HepG2 (cell line): ENCODE data around the gene BIRC5. TPM values are rescaled to one million over a fixed set of nuclear protein-coding genes. Genes with fewer than 3 reads are reported as not detected.

Experiments
- HIVEP1 ChIP-seq: sonication (generic); formaldehyde crosslinking; IDR thresholded peaks from 2 replicates; pipeline ENCODE4 v1.4.0; 2020; ENCODE audit warnings: mild to moderate bottlenecking, missing genetic modification reagents
- IKZF4 ChIP-seq: sonication (generic); formaldehyde crosslinking; IDR thresholded peaks from 2 replicates; pipeline ENCODE4 v1.5.1; 2020; ENCODE audit warnings: borderline replicate concordance, mild to moderate bottlenecking, low read depth, missing genetic modification reagents; ENCODE audit errors: not compliant biosample characterization
- MYNN ChIP-seq: sonication (generic); formaldehyde crosslinking; IDR thresholded peaks from 2 replicates; pipeline ENCODE4 v1.4.0; 2020; ENCODE audit warnings: mild to moderate bottlenecking, low read depth, missing genetic modification reagents
- NRL ChIP-seq: sonication (generic); formaldehyde crosslinking; IDR thresholded peaks from 2 replicates; pipeline ENCODE4 v1.5.0; 2020; ENCODE audit warnings: missing genetic modification reagents, mild to moderate bottlenecking, moderate library complexity, borderline replicate concordance
- POLR2AphosphoS2 ChIP-seq: IDR thresholded peaks from 2 replicates; pipeline ENCODE4 v1.6.1; 2011; ENCODE audit warnings: low read depth, low read length, improper control_type of control experiment
- POLR2AphosphoS5 ChIP-seq: IDR thresholded peaks from 2 replicates; pipeline ENCODE4 v1.6.1; 2012; ENCODE audit warnings: low read depth, low read length
- ZNF224 ChIP-seq: sonication (generic); formaldehyde crosslinking; IDR thresholded peaks from 2 replicates; pipeline ENCODE4 v1.5.0; 2020; ENCODE audit warnings: mild to moderate bottlenecking, missing genetic modification reagents
- ZSCAN31 ChIP-seq: sonication (generic); formaldehyde crosslinking; IDR thresholded peaks from 2 replicates; pipeline ENCODE4 v1.5.0; 2020; ENCODE audit warnings: low read depth, mild to moderate bottlenecking, missing genetic modification reagents
- polyA plus RNA-seq, 8 experiments: library from polyadenylated mRNA; depleted of rRNA in 3 of 8; stranded (reverse) in 7 of 8; unstranded in 1 of 8; fragments of >200 nt; fragmentation: Illumina TruSeq in 4 of 8; extraction: Trizol in 4 of 8; gene quantifications; 2 replicates each; pipeline versions ENCODE4 v1.2.1 to v1.2.3, GENCODE V29; 2011 to 2016; ENCODE audit warnings: low read depth in 4 of 8, missing spikeins in 1 of 8, mixed read lengths in 1 of 8; ENCODE audit not compliant: insufficient read depth in 1 of 8
- total RNA-seq, 5 experiments: library from RNA; depleted of rRNA; stranded (reverse); fragments of >200 nt; fragmentation: Illumina TruSeq; extraction: Trizol; gene quantifications; 2 replicates each; pipeline ENCODE4 v1.2.3, GENCODE V29; 2016; ENCODE audit warnings: low read depth in 1 of 5
- TF ChIP-seq, protein P1 (sequence below): sonication (generic); formaldehyde crosslinking; IDR thresholded peaks from 2 replicates; pipeline ENCODE4 v1.8.0; 2022; ENCODE audit warnings: mild to moderate bottlenecking, missing genetic modification reagents, borderline replicate concordance
- TF ChIP-seq, protein P2 (sequence below): sonication (generic); formaldehyde crosslinking; IDR thresholded peaks from 2 replicates; pipeline ENCODE4 v1.5.1; 2020; ENCODE audit warnings: mild to moderate bottlenecking, missing genetic modification reagents, moderate library complexity
- TF ChIP-seq, protein P3 (sequence below): sonication (generic); formaldehyde crosslinking; IDR thresholded peaks from 2 replicates; pipeline ENCODE4 v1.5.0; 2020; ENCODE audit warnings: mild to moderate bottlenecking, missing genetic modification reagents

Gene BIRC5
- total and polyA plus RNA-seq, 2 of the 13 experiments (the other 11 are each of a cell fraction or from before 2014, with no cell fraction given), result 30.3 to 135 TPM

DNA sequence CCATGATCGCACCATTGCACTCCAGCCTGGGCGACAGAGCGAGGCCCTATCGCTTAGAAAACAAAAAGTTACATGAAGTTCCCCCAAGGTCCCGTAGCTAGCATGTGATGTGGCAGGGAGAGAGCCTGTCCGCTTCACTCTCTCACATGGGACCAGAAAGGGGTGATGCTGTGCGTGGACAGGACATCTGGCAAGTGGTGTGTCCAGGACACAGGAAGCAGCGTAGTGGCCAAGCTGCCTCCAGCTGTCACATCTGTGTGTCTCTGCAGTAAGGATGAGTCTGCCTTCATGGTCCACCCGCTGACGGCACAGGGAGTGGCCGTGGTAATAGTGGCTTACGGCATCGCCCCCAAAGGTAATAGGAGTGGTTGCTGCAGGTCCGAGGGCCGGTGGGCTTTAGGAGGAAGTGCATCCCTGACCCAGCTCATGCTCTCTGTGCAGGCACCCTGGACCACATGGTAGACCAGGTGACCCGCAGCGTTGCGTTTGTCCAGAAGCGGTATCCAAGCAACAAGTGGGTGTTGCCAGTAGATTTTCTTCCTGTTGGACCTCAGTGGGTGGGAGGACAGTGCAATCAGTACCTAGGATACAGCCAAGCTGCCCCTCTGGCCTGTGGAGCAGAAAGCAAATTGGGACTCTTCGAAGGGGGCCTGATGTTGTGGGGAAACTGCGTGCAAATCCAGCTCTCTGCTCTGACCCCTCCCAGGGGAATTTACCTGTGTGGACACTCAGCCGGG is 9.5 kb upstream of the BIRC5 start (continued):
- TF ChIP-seq NRL (CRISPR knock-in tag) (peak; percentile 34; the same call in 1 of the 2 replicates), MYNN (CRISPR knock-in tag) (no peak), POLR2AphosphoS2 (0 out of 2 replicates have a peak, but pooled peaks have one; percentile 11), POLR2AphosphoS5 (0 out of 2 replicates have a peak, but pooled peaks have one; percentile 45), HIVEP1 (CRISPR knock-in tag) (no peak), ZSCAN31 (CRISPR knock-in tag) (no peak), ZNF224 (CRISPR knock-in tag) (no peak), IKZF4 (CRISPR knock-in tag) (no peak)
- TF ChIP-seq, protein P1, sequence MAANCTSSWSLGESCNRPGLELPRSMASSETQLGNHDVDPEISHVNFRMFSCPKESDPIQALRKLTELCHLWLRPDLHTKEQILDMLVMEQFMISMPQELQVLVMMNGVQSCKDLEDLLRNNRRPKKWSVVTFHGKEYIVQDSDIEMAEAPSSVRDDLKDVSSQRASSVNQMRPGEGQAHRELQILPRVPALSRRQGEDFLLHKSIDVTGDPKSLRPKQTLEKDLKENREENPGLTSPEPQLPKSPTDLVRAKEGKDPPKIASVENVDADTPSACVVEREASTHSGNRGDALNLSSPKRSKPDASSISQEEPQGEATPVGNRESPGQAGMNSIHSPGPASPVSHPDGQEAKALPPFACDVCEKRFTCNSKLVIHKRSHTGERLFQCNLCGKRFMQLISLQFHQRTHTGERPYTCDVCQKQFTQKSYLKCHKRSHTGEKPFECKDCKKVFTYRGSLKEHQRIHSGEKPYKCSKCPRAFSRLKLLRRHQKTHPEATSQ, result 0 out of 2 replicates have a peak, but pooled peaks have one; percentile 40
- TF ChIP-seq, protein P2, sequence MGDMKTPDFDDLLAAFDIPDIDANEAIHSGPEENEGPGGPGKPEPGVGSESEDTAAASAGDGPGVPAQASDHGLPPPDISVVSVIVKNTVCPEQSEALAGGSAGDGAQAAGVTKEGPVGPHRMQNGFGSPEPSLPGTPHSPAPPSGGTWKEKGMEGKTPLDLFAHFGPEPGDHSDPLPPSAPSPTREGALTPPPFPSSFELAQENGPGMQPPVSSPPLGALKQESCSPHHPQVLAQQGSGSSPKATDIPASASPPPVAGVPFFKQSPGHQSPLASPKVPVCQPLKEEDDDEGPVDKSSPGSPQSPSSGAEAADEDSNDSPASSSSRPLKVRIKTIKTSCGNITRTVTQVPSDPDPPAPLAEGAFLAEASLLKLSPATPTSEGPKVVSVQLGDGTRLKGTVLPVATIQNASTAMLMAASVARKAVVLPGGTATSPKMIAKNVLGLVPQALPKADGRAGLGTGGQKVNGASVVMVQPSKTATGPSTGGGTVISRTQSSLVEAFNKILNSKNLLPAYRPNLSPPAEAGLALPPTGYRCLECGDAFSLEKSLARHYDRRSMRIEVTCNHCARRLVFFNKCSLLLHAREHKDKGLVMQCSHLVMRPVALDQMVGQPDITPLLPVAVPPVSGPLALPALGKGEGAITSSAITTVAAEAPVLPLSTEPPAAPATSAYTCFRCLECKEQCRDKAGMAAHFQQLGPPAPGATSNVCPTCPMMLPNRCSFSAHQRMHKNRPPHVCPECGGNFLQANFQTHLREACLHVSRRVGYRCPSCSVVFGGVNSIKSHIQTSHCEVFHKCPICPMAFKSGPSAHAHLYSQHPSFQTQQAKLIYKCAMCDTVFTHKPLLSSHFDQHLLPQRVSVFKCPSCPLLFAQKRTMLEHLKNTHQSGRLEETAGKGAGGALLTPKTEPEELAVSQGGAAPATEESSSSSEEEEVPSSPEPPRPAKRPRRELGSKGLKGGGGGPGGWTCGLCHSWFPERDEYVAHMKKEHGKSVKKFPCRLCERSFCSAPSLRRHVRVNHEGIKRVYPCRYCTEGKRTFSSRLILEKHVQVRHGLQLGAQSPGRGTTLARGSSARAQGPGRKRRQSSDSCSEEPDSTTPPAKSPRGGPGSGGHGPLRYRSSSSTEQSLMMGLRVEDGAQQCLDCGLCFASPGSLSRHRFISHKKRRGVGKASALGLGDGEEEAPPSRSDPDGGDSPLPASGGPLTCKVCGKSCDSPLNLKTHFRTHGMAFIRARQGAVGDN (CRISPR knock-in tag), result 0 out of 2 replicates have a peak, but pooled peaks have one; percentile 8
- TF ChIP-seq, protein P3, sequence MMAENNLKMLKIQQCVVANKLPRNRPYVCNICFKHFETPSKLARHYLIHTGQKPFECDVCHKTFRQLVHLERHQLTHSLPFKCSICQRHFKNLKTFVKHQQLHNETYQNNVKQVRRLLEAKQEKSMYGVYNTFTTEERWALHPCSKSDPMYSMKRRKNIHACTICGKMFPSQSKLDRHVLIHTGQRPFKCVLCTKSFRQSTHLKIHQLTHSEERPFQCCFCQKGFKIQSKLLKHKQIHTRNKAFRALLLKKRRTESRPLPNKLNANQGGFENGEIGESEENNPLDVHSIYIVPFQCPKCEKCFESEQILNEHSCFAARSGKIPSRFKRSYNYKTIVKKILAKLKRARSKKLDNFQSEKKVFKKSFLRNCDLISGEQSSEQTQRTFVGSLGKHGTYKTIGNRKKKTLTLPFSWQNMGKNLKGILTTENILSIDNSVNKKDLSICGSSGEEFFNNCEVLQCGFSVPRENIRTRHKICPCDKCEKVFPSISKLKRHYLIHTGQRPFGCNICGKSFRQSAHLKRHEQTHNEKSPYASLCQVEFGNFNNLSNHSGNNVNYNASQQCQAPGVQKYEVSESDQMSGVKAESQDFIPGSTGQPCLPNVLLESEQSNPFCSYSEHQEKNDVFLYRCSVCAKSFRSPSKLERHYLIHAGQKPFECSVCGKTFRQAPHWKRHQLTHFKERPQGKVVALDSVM (CRISPR knock-in tag), result 0 out of 2 replicates have a peak, but pooled peaks have one; percentile 1
